ENCODE measurements around the gene KMT2C. TPM values are rescaled to one million over a fixed set of nuclear protein-coding genes. Genes with fewer than 3 reads are reported as not detected.

KMT2C gene
- polyA plus RNA-seq, 2 donors, result 8.2 to 11.7 TPM

GRCh38 chr7:152144557-152145245 is 291.1 kb downstream of the KMT2C start:
- H3K4me1 ChIP-seq (ENCODE audit: control insufficient read depth in 2 of 2, insufficient read depth in 2 of 2, low read length in 1 of 2), result no peaks in the 10 kb centered on the region
- H3K9me3 ChIP-seq (ENCODE audit: control insufficient read depth in 2 of 2, insufficient read depth in 1 of 2, low read depth in 1 of 2, low read length in 1 of 2), result no peaks in the 10 kb centered on the region
- H3K36me3 ChIP-seq (ENCODE audit: control insufficient read depth in 2 of 2, insufficient read depth in 2 of 2, low read length in 1 of 2), result peaks cover 12 to 25% of the 10 kb centered on the region in 2 donors
- no peaks in the 10 kb centered on the region for H3K27me3 ChIP-seq (ENCODE audit: control insufficient read depth in 1 of 2, insufficient read depth in 2 of 2, low read length in 2 of 2)
- no peak overlapping the region for H3K27ac ChIP-seq (ENCODE audit: low read depth in 2 of 2, low read length in 1 of 2)
- WGBS, 2 donors, result 77 to 79% methylated on average over 12 of the region's 12 CpGs
- no peak overlapping the region for H3K4me3 ChIP-seq (ENCODE audit: low read depth in 1 of 2, low read length in 2 of 2)

GRCh38 chr7:152142976-152143595 is 292.7 kb downstream of the KMT2C start:
- Histone ChIP-seq H3K9me3 (ENCODE audit: control insufficient read depth in 2 of 2, insufficient read depth in 1 of 2, low read depth in 1 of 2, low read length in 1 of 2) (no peaks in the 10 kb centered on the region), H3K4me1 (ENCODE audit: control insufficient read depth in 2 of 2, insufficient read depth in 2 of 2, low read length in 1 of 2) (no peaks in the 10 kb centered on the region), H3K36me3 (ENCODE audit: control insufficient read depth in 2 of 2, insufficient read depth in 2 of 2, low read length in 1 of 2) (peaks cover 12 to 29% of the 10 kb centered on the region in 2 donors), H3K27me3 (ENCODE audit: control insufficient read depth in 1 of 2, insufficient read depth in 2 of 2, low read length in 2 of 2) (no peaks in the 10 kb centered on the region), H3K27ac (ENCODE audit: low read depth in 2 of 2, low read length in 1 of 2) (no peak overlapping the region), H3K4me3 (ENCODE audit: low read depth in 1 of 2, low read length in 2 of 2) (no peak overlapping the region)
- WGBS, 2 donors, result 69 to 73% methylated on average over 5 of the region's 5 CpGs

- H3K27me3 ChIP-seq (ENCODE audit: control insufficient read depth in 1 of 2, insufficient read depth in 2 of 2, low read length in 2 of 2), result no peaks in the 10 kb centered on the region
- no peak overlapping the region for H3K4me3 ChIP-seq (ENCODE audit: low read depth in 1 of 2, low read length in 2 of 2)
- 92 to 95% methylated on average over 2 of the region's 2 CpGs for WGBS, 2 donors
- H3K27ac ChIP-seq (ENCODE audit: low read depth in 2 of 2, low read length in 1 of 2), result no peak overlapping the region
- H3K9me3 ChIP-seq (ENCODE audit: control insufficient read depth in 2 of 2, insufficient read depth in 1 of 2, low read depth in 1 of 2, low read length in 1 of 2), result no peaks in the 10 kb centered on the region
- H3K36me3 ChIP-seq (ENCODE audit: control insufficient read depth in 2 of 2, insufficient read depth in 2 of 2, low read length in 1 of 2), result peaks cover 17 to 34% of the 10 kb centered on the region in 2 donors
- no peaks in the 10 kb centered on the region for H3K4me1 ChIP-seq (ENCODE audit: control insufficient read depth in 2 of 2, insufficient read depth in 2 of 2, low read length in 1 of 2)
These were observed 295.2 kb downstream of the KMT2C start for GRCh38 chr7:152140560-152140959.

GRCh38 chr7:152140067-152140466 is 295.7 kb downstream of the KMT2C start:
- peaks cover 17 to 33% of the 10 kb centered on the region in 2 donors for H3K36me3 ChIP-seq (ENCODE audit: control insufficient read depth in 2 of 2, insufficient read depth in 2 of 2, low read length in 1 of 2)
- no peaks in the 10 kb centered on the region for H3K27me3 ChIP-seq (ENCODE audit: control insufficient read depth in 1 of 2, insufficient read depth in 2 of 2, low read length in 2 of 2)
- H3K4me3 ChIP-seq (ENCODE audit: low read depth in 1 of 2, low read length in 2 of 2), result no peak overlapping the region
- H3K27ac ChIP-seq (ENCODE audit: low read depth in 2 of 2, low read length in 1 of 2), result no peak overlapping the region
- no peaks in the 10 kb centered on the region for H3K4me1 ChIP-seq (ENCODE audit: control insufficient read depth in 2 of 2, insufficient read depth in 2 of 2, low read length in 1 of 2)
- WGBS, 2 donors, result 92 to 94% methylated on average over 4 of the region's 4 CpGs
- no peaks in the 10 kb centered on the region for H3K9me3 ChIP-seq (ENCODE audit: control insufficient read depth in 2 of 2, insufficient read depth in 1 of 2, low read depth in 1 of 2, low read length in 1 of 2)

- peaks cover 14 to 35% of the 10 kb centered on the region in 2 donors for H3K36me3 ChIP-seq (ENCODE audit: control insufficient read depth in 2 of 2, insufficient read depth in 2 of 2, low read length in 1 of 2)
- no peak overlapping the region for H3K27ac ChIP-seq (ENCODE audit: low read depth in 2 of 2, low read length in 1 of 2)
- 75 to 81% methylated on average over 7 of the region's 7 CpGs for WGBS, 2 donors
- no peaks in the 10 kb centered on the region for H3K4me1 ChIP-seq (ENCODE audit: control insufficient read depth in 2 of 2, insufficient read depth in 2 of 2, low read length in 1 of 2)
- H3K4me3 ChIP-seq (ENCODE audit: low read depth in 1 of 2, low read length in 2 of 2), result no peak overlapping the region
- no peaks in the 10 kb centered on the region for H3K9me3 ChIP-seq (ENCODE audit: control insufficient read depth in 2 of 2, insufficient read depth in 1 of 2, low read depth in 1 of 2, low read length in 1 of 2)
- no peaks in the 10 kb centered on the region for H3K27me3 ChIP-seq (ENCODE audit: control insufficient read depth in 1 of 2, insufficient read depth in 2 of 2, low read length in 2 of 2)
These were observed 298.3 kb downstream of the KMT2C start for GRCh38 chr7:152137476-152138025.

- no peaks in the 10 kb centered on the region for H3K9me3 ChIP-seq (ENCODE audit: control insufficient read depth in 2 of 2, insufficient read depth in 1 of 2, low read depth in 1 of 2, low read length in 1 of 2)
- no peak overlapping the region for H3K27ac ChIP-seq (ENCODE audit: low read depth in 2 of 2, low read length in 1 of 2)
- H3K4me1 ChIP-seq (ENCODE audit: control insufficient read depth in 2 of 2, insufficient read depth in 2 of 2, low read length in 1 of 2), result no peaks in the 10 kb centered on the region
- H3K27me3 ChIP-seq (ENCODE audit: control insufficient read depth in 1 of 2, insufficient read depth in 2 of 2, low read length in 2 of 2), result no peaks in the 10 kb centered on the region
- peaks cover 22 to 42% of the 10 kb centered on the region in 2 donors for H3K36me3 ChIP-seq (ENCODE audit: control insufficient read depth in 2 of 2, insufficient read depth in 2 of 2, low read length in 1 of 2)
- WGBS, 2 donors, result 82 to 84% methylated on average over 9 of the region's 9 CpGs
- H3K4me3 ChIP-seq (ENCODE audit: low read depth in 1 of 2, low read length in 2 of 2), result no peak overlapping the region
These were observed 299.1 kb downstream of the KMT2C start for GRCh38 chr7:152136686-152137085.

- H3K4me1 ChIP-seq (ENCODE audit: control insufficient read depth in 2 of 2, insufficient read depth in 2 of 2, low read length in 1 of 2), result no peaks in the 10 kb centered on the region
- WGBS, 2 donors, result 93 to 94% methylated on average over 13 of the region's 13 CpGs
- peaks cover 0 to 6% of the 10 kb centered on the region in 2 donors for H3K9me3 ChIP-seq (ENCODE audit: control insufficient read depth in 2 of 2, insufficient read depth in 1 of 2, low read depth in 1 of 2, low read length in 1 of 2)
- peaks cover 19 to 47% of the 10 kb centered on the region in 2 donors for H3K36me3 ChIP-seq (ENCODE audit: control insufficient read depth in 2 of 2, insufficient read depth in 2 of 2, low read length in 1 of 2)
- no peak overlapping the region for H3K4me3 ChIP-seq (ENCODE audit: low read depth in 1 of 2, low read length in 2 of 2)
- H3K27ac ChIP-seq (ENCODE audit: low read depth in 2 of 2, low read length in 1 of 2), result no peak overlapping the region
- no peaks in the 10 kb centered on the region for H3K27me3 ChIP-seq (ENCODE audit: control insufficient read depth in 1 of 2, insufficient read depth in 2 of 2, low read length in 2 of 2)
These were observed 302.0 kb downstream of the KMT2C start for GRCh38 chr7:152133804-152134203.

- WGBS, 2 donors, result 89 to 91% methylated on average over 5 of the region's 5 CpGs
- peaks cover 10 to 47% of the 10 kb centered on the region in 2 donors for H3K36me3 ChIP-seq (ENCODE audit: control insufficient read depth in 2 of 2, insufficient read depth in 2 of 2, low read length in 1 of 2)
These were observed 303.0 kb downstream of the KMT2C start for GRCh38 chr7:152132812-152133211.

GRCh38 chr7:152131981-152132494 is 303.8 kb downstream of the KMT2C start:
- Histone ChIP-seq H3K4me1 (ENCODE audit: control insufficient read depth in 2 of 2, insufficient read depth in 2 of 2, low read length in 1 of 2) (no peaks in the 10 kb centered on the region), H3K27me3 (ENCODE audit: control insufficient read depth in 1 of 2, insufficient read depth in 2 of 2, low read length in 2 of 2) (no peaks in the 10 kb centered on the region), H3K27ac (ENCODE audit: low read depth in 2 of 2, low read length in 1 of 2) (no peak overlapping the region), H3K36me3 (ENCODE audit: control insufficient read depth in 2 of 2, insufficient read depth in 2 of 2, low read length in 1 of 2) (peaks cover 7 to 47% of the 10 kb centered on the region in 2 donors), H3K9me3 (ENCODE audit: control insufficient read depth in 2 of 2, insufficient read depth in 1 of 2, low read depth in 1 of 2, low read length in 1 of 2) (peaks cover 0 to 6% of the 10 kb centered on the region in 2 donors), H3K4me3 (ENCODE audit: low read depth in 1 of 2, low read length in 2 of 2) (no peak overlapping the region)
- WGBS, 2 donors, result 91 to 93% methylated on average over 12 of the region's 12 CpGs

More at GRCh38 chr7:152132812-152133211, 303.0 kb downstream of the KMT2C start:
- peaks cover 0 to 6% of the 10 kb centered on the region in 2 donors for H3K9me3 ChIP-seq (ENCODE audit: control insufficient read depth in 2 of 2, insufficient read depth in 1 of 2, low read depth in 1 of 2, low read length in 1 of 2)
- no peak overlapping the region for H3K4me3 ChIP-seq (ENCODE audit: low read depth in 1 of 2, low read length in 2 of 2)
- no peaks in the 10 kb centered on the region for H3K4me1 ChIP-seq (ENCODE audit: control insufficient read depth in 2 of 2, insufficient read depth in 2 of 2, low read length in 1 of 2)
- no peaks in the 10 kb centered on the region for H3K27me3 ChIP-seq (ENCODE audit: control insufficient read depth in 1 of 2, insufficient read depth in 2 of 2, low read length in 2 of 2)
- no peak overlapping the region for H3K27ac ChIP-seq (ENCODE audit: low read depth in 2 of 2, low read length in 1 of 2)

Data from esophagus (tissue), 2 donors.